ENCODE data around the gene ELOVL4. TPM values are rescaled to one million over a fixed set of nuclear protein-coding genes. Genes with fewer than 3 reads are reported as not detected.

The ELOVL4 gene
- total and polyA plus RNA-seq, 8 donors, result 0.12 to 5.8 (median 1.9) TPM; not detected in 1

GRCh38 chr6:79898076-79898475 lies 49.3 kb downstream of the ELOVL4 start:
- Histone ChIP-seq H3K27me3 (no peaks in the 10 kb centered on the region), H3K4me1 (no peaks in the 10 kb centered on the region)
- WGBS, 5 donors, result 69 to 91% (median 87%) methylated on average over 1 of the region's 1 CpG

GRCh38 chr6:79896075-79896449 lies 51.3 kb downstream of the ELOVL4 start:
- H3K36me3 ChIP-seq, result no peaks in the 10 kb centered on the region
- no peak overlapping the region for H3K4me3 ChIP-seq
- no peaks in the 10 kb centered on the region for H3K27me3 ChIP-seq
- TF ChIP-seq POLR2AphosphoS5 (IDR thresholded peaks at IDR 0.05) (no peak), POLR2A (IDR thresholded peaks at IDR 0.05) (no peak), EP300 (IDR thresholded peaks at IDR 0.05) (no peak)
- TF ChIP-seq, protein P1, sequence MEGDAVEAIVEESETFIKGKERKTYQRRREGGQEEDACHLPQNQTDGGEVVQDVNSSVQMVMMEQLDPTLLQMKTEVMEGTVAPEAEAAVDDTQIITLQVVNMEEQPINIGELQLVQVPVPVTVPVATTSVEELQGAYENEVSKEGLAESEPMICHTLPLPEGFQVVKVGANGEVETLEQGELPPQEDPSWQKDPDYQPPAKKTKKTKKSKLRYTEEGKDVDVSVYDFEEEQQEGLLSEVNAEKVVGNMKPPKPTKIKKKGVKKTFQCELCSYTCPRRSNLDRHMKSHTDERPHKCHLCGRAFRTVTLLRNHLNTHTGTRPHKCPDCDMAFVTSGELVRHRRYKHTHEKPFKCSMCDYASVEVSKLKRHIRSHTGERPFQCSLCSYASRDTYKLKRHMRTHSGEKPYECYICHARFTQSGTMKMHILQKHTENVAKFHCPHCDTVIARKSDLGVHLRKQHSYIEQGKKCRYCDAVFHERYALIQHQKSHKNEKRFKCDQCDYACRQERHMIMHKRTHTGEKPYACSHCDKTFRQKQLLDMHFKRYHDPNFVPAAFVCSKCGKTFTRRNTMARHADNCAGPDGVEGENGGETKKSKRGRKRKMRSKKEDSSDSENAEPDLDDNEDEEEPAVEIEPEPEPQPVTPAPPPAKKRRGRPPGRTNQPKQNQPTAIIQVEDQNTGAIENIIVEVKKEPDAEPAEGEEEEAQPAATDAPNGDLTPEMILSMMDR (IDR thresholded peaks at IDR 0.05), result no peak
- intact Hi-C loops (cut with DNase I; ENCODE audit: low total_unique reads), result no loop called here
- no peaks in the 10 kb centered on the region for H3K4me1 ChIP-seq
- H3K27ac ChIP-seq, result no peak overlapping the region
- no peak for DNase-seq
- peaks cover 0 to 4% (median 2%) of the 10 kb centered on the region in 4 donors for H3K9me3 ChIP-seq
- 82 to 89% (median 86%) methylated on average over 5 of the region's 5 CpGs for WGBS, 5 donors

More at GRCh38 chr6:79898076-79898475, 49.3 kb downstream of the ELOVL4 start:
- Histone ChIP-seq H3K27ac (no peak overlapping the region), H3K4me3 (no peak overlapping the region), H3K9me3 (no peaks in the 10 kb centered on the region), H3K36me3 (no peaks in the 10 kb centered on the region)
- no peak for DNase-seq
- TF ChIP-seq EP300 (IDR thresholded peaks at IDR 0.05), result no peak
- TF ChIP-seq POLR2A (IDR thresholded peaks at IDR 0.05), result no peak
- TF ChIP-seq, protein P1 (IDR thresholded peaks at IDR 0.05), result no peak
- TF ChIP-seq POLR2AphosphoS5 (IDR thresholded peaks at IDR 0.05), result no peak
- intact Hi-C loops (cut with DNase I; ENCODE audit: low total_unique reads), result no loop called here

DNA sequence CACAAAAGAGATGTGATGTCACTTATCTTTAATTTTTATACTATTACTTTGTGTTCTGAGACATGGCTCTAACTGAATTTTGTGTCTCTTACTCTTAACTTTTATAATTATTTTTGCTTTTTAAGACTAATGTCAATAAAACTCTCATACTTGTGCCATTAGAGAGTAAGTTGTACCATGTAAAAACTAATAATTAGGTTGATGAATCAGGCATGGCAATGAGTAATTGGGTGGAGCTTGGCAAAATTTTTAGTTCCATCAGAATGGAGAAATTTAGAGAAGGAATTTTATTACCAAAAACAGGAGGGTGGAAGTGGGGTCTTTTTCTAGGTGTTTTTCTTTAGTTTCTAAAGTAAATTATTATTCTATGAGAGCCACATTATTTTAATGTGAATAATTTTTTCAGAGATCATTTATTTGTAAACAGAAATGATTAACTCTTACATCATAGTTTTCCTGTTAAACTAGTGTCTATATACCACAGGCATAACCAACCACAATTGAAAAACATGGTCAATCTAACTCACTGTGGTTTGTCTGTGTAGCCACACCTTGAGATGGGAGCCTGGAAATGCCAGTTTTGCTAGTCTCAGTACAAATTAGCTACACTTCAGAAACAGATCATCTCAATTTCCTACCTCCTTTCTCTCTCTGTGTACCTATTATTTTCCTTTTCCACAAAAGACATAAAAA lies 51.8 kb downstream of the ELOVL4 start:
- TF ChIP-seq EP300 (IDR thresholded peaks at IDR 0.05), result no peak
- no peak for TF ChIP-seq POLR2AphosphoS5 (IDR thresholded peaks at IDR 0.05)
- TF ChIP-seq, protein P1 (IDR thresholded peaks at IDR 0.05), result no peak
- no peak for TF ChIP-seq POLR2A (IDR thresholded peaks at IDR 0.05)
- intact Hi-C loops (cut with DNase I; ENCODE audit: low total_unique reads), result no loop called here
- H3K36me3 ChIP-seq, result no peaks in the 10 kb centered on the region
- peaks cover 0 to 9% (median 7%) of the 10 kb centered on the region in 4 donors for H3K9me3 ChIP-seq
- DNase-seq, result no peak
- no peaks in the 10 kb centered on the region for H3K4me1 ChIP-seq
- no peaks in the 10 kb centered on the region for H3K27me3 ChIP-seq
- no peak overlapping the region for H3K4me3 ChIP-seq
- H3K27ac ChIP-seq, result no peak overlapping the region

DNA sequence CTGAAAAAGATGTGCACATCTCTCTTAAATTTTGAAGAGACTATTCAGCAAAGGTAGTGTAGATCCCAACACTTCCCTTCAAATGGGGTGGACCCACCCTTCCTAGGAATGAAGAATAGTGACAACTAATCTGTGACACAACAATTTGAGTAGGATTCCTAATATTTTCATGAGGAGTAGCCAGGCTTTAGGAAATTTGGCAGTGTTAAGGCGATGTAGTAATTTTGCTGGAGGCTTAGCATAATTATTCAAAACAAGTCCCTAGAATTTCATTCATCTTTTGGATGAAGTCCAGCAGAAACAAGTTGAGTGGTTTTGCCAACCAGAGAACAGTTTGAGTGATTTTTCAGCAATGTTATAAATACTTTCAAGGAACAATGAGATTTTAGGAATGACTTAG lies 52.4 kb downstream of the ELOVL4 start:
- WGBS, 5 donors, result 55 to 75% (median 67%) methylated on average over 1 of the region's 1 CpG
- H3K4me3 ChIP-seq, result no peak overlapping the region
- intact Hi-C loops (cut with DNase I; ENCODE audit: low total_unique reads), result no loop called here
- no peak for DNase-seq
- no peak overlapping the region for H3K27ac ChIP-seq
- H3K36me3 ChIP-seq, result no peaks in the 10 kb centered on the region
- no peaks in the 10 kb centered on the region for H3K27me3 ChIP-seq
- H3K4me1 ChIP-seq, result no peaks in the 10 kb centered on the region
- no peak for TF ChIP-seq POLR2A (IDR thresholded peaks at IDR 0.05)
- TF ChIP-seq EP300 (IDR thresholded peaks at IDR 0.05), result no peak
- TF ChIP-seq, protein P1 (IDR thresholded peaks at IDR 0.05), result no peak
- TF ChIP-seq POLR2AphosphoS5 (IDR thresholded peaks at IDR 0.05), result no peak
- peaks cover 0 to 9% (median 7%) of the 10 kb centered on the region in 4 donors for H3K9me3 ChIP-seq

All from stomach (tissue), 9 donors.